RCC 7860 (cell line): ENCODE measurements around the gene SNRPA1.
A peak's percentile ranks its signal among the peaks of the same experiment; 100 is the strongest.
"Not testable (repeated sequence)": the region's sequence is repeated elsewhere in the genome, so short reads cannot be mapped to it uniquely, and the experiment has no call there.

ENCODE experiments used
- DNase-seq: peaks from one replicate; pipeline ENCODE4 v3.0.0-alpha.2; 2015; ENCODE audit warnings: low spot score
- FAIRE-seq: peaks from 2 replicates; lab custom pipeline; 2012; peaks lifted over from hg19 to GRCh38; lab: Jason Lieb, UNC

The SNRPA1 gene

GRCh38 chr15:101294731-101295606 is at the start of gene SNRPA1:
TSS of gene SNRPA1 (minus strand) at chr15:101295248. CDS start at chr15:101295178, 70 bp downstream.
- DNase-seq (peak; percentile 80), FAIRE-seq (no peak)

GRCh38 chr15:101342056-101342455 is 47.0 kb upstream of the SNRPA1 start:
- FAIRE-seq (no peak), DNase-seq (no peak)

- DNase-seq, result no peak
- FAIRE-seq, result no peak
Observed at GRCh38 chr15:101338502-101339057, 43.5 kb upstream of the SNRPA1 start.

- DNase-seq (no peak), FAIRE-seq (no peak)
Observed at GRCh38 chr15:101337976-101338375, 42.9 kb upstream of the SNRPA1 start.

- not testable (repeated sequence) for DNase-seq, FAIRE-seq
Observed at GRCh38 chr15:101333907-101334789, 39.1 kb upstream of the SNRPA1 start.

GRCh38 chr15:101332061-101332467 is 37.0 kb upstream of the SNRPA1 start:
- no peak for FAIRE-seq
- no peak for DNase-seq

GRCh38 chr15:101329867-101330380 is 34.9 kb upstream of the SNRPA1 start:
- DNase-seq, result no peak
- FAIRE-seq, result no peak

- no peak for FAIRE-seq
Observed at GRCh38 chr15:101329309-101329863, 34.3 kb upstream of the SNRPA1 start.

GRCh38 chr15:101328001-101328400 is 33.0 kb upstream of the SNRPA1 start:
- FAIRE-seq, result no peak

More at GRCh38 chr15:101329309-101329863, 34.3 kb upstream of the SNRPA1 start:
- DNase-seq, result no peak

GRCh38 chr15:101327147-101327740 is 32.2 kb upstream of the SNRPA1 start:
- FAIRE-seq, result no peak
- no peak for DNase-seq

More at GRCh38 chr15:101328001-101328400, 33.0 kb upstream of the SNRPA1 start:
- DNase-seq, result no peak

- FAIRE-seq (no peak), DNase-seq (no peak)
Observed at GRCh38 chr15:101326462-101327146, 31.6 kb upstream of the SNRPA1 start.

GRCh38 chr15:101326026-101326315 is 30.9 kb upstream of the SNRPA1 start:
- no peak for FAIRE-seq
- DNase-seq, result no peak

- DNase-seq (no peak), FAIRE-seq (no peak)
Observed at GRCh38 chr15:101325263-101326025, 30.4 kb upstream of the SNRPA1 start.

- no peak for FAIRE-seq
- no peak for DNase-seq
Observed at GRCh38 chr15:101324524-101325177, 29.6 kb upstream of the SNRPA1 start.

- FAIRE-seq (no peak), DNase-seq (no peak)
Observed at GRCh38 chr15:101323793-101324523, 28.9 kb upstream of the SNRPA1 start.

- DNase-seq, result no peak
- FAIRE-seq, result no peak
Observed at GRCh38 chr15:101322854-101323477, 27.9 kb upstream of the SNRPA1 start.

GRCh38 chr15:101322016-101322695 is 27.1 kb upstream of the SNRPA1 start:
- no peak for DNase-seq
- no peak for FAIRE-seq
